Urinary bladder (tissue), 4 donors: Measurements from ENCODE around the gene HSF2BP. TPM values are rescaled to one million over a fixed set of nuclear protein-coding genes. Genes with fewer than 3 reads are reported as not detected.
A peak's percentile ranks its signal among the peaks of the same experiment; 100 is the strongest.
"Not testable (repeated sequence)": the region's sequence is repeated elsewhere in the genome, so short reads cannot be mapped to it uniquely, and the experiment has no call there.

ENCODE experiments used
- DNase-seq: peaks from one replicate; pipeline ENCODE4 v3.0.0-alpha.2; 2015; ENCODE audit errors: extremely low spot score
- H3K27ac ChIP-seq: one replicate; pipeline ENCODE4 v1.5.1; 2013; ENCODE audit warnings: low read depth, mild to moderate bottlenecking, moderate library complexity
- H3K36me3 ChIP-seq: one replicate; pipeline ENCODE4 v1.6.1; 2013; ENCODE audit warnings: mild to moderate bottlenecking, moderate library complexity; ENCODE audit not compliant: insufficient read depth
- H3K4me1 ChIP-seq: one replicate; pipeline ENCODE4 v1.6.1; 2013; ENCODE audit warnings: mild to moderate bottlenecking, moderate library complexity; ENCODE audit not compliant: insufficient read depth
- H3K4me3 ChIP-seq: one replicate; pipeline ENCODE4 v1.5.1; 2013; ENCODE audit warnings: low read depth, low read length
- WGBS: extraction: QIAGEN DNeasy Blood & Tissue Kit; methylation state at CpG from one replicate; pipeline ENCODE4 v1.1.7; 2013; 5-methylcytosine and 5-hydroxymethylcytosine counted together
- polyA plus RNA-seq: library from polyadenylated mRNA; stranded (reverse); fragments of 200-250 nt; gene quantifications from one replicate; pipeline ENCODE4 v1.2.3, GENCODE V29; 2013
- total RNA-seq: library from RNA; depleted of rRNA; stranded (reverse); fragments of >200 nt; gene quantifications from one replicate; pipeline ENCODE4 v1.2.3, GENCODE V29; 2014
- donor health status: healthy with polysubstance abuse.
- donor health status: healthy.

Gene HSF2BP
- total and polyA plus RNA-seq, 2 donors: 0.37 to 1.1 TPM

- no peaks in the 10 kb centered on the region for H3K4me1 ChIP-seq
- H3K4me3 ChIP-seq: no peak overlapping the region
- no peak for DNase-seq
- no peak overlapping the region for H3K27ac ChIP-seq
- no peaks in the 10 kb centered on the region for H3K36me3 ChIP-seq
- 77% methylated on average over 7 of the region's 7 CpGs for WGBS
These were observed 60.7 kb downstream of the HSF2BP start for GRCh38 chr21:43598416-43599120.

- H3K4me1 ChIP-seq: no peaks in the 10 kb centered on the region
- DNase-seq: no peak
- 93% methylated on average over 6 of the region's 6 CpGs for WGBS
- no peak overlapping the region for H3K27ac ChIP-seq
- H3K4me3 ChIP-seq: no peak overlapping the region
- H3K36me3 ChIP-seq: no peaks in the 10 kb centered on the region
These were observed 61.6 kb downstream of the HSF2BP start for GRCh38 chr21:43597540-43598250.

GRCh38 chr21:43597052-43597451 lies 62.2 kb downstream of the HSF2BP start:
- no peak for DNase-seq
- H3K4me3 ChIP-seq: no peak overlapping the region
- no peaks in the 10 kb centered on the region for H3K4me1 ChIP-seq
- no peaks in the 10 kb centered on the region for H3K36me3 ChIP-seq
- no peak overlapping the region for H3K27ac ChIP-seq
- WGBS: 93% methylated on average over 1 of the region's 1 CpG

GRCh38 chr21:43596616-43597015 lies 62.7 kb downstream of the HSF2BP start:
- no peak overlapping the region for H3K4me3 ChIP-seq
- H3K36me3 ChIP-seq: no peaks in the 10 kb centered on the region
- 95% methylated on average over 5 of the region's 5 CpGs for WGBS
- H3K4me1 ChIP-seq: no peaks in the 10 kb centered on the region
- DNase-seq: no peak
- H3K27ac ChIP-seq: no peak overlapping the region

GRCh38 chr21:43595769-43596168 lies 63.5 kb downstream of the HSF2BP start:
- H3K4me3 ChIP-seq, DNase-seq, H3K4me1 ChIP-seq, H3K27ac ChIP-seq, H3K36me3 ChIP-seq: not testable (repeated sequence)
- 90% methylated on average over 8 of the region's 8 CpGs for WGBS

- DNase-seq: no peak
- H3K4me1 ChIP-seq: no peaks in the 10 kb centered on the region
- WGBS: 86% methylated on average over 5 of the region's 5 CpGs
These were observed 66.2 kb downstream of the HSF2BP start for GRCh38 chr21:43593078-43593477.

GRCh38 chr21:43591571-43591970 lies 67.7 kb downstream of the HSF2BP start:
- H3K36me3 ChIP-seq: no peaks in the 10 kb centered on the region
- H3K4me1 ChIP-seq: no peaks in the 10 kb centered on the region
- no peak overlapping the region for H3K4me3 ChIP-seq
- WGBS: 94% methylated on average over 2 of the region's 2 CpGs
- H3K27ac ChIP-seq: no peak overlapping the region
- DNase-seq: no peak

More at GRCh38 chr21:43593078-43593477, 66.2 kb downstream of the HSF2BP start:
- Histone ChIP-seq H3K27ac (no peak overlapping the region), H3K4me3 (no peak overlapping the region), H3K36me3 (no peaks in the 10 kb centered on the region)

GRCh38 chr21:43590194-43590593 lies 69.1 kb downstream of the HSF2BP start:
- 88% methylated on average over 2 of the region's 2 CpGs for WGBS

GRCh38 chr21:43588957-43589356 lies 70.3 kb downstream of the HSF2BP start:
- WGBS: 80% methylated on average over 1 of the region's 1 CpG
- H3K27ac ChIP-seq: no peak overlapping the region
- no peak for DNase-seq
- no peak overlapping the region for H3K4me3 ChIP-seq
- no peaks in the 10 kb centered on the region for H3K4me1 ChIP-seq
- H3K36me3 ChIP-seq: no peaks in the 10 kb centered on the region

More at GRCh38 chr21:43590194-43590593, 69.1 kb downstream of the HSF2BP start:
- Histone ChIP-seq H3K4me3 (no peak overlapping the region), H3K27ac (no peak overlapping the region), H3K4me1 (no peaks in the 10 kb centered on the region), H3K36me3 (no peaks in the 10 kb centered on the region)
- no peak for DNase-seq

- Histone ChIP-seq H3K4me1 (no peaks in the 10 kb centered on the region), H3K36me3 (no peaks in the 10 kb centered on the region), H3K4me3 (no peak overlapping the region), H3K27ac (no peak overlapping the region)
- 20% methylated on average over 9 of the region's 9 CpGs for WGBS
- peak; percentile 78 for DNase-seq
These were observed 73.3 kb downstream of the HSF2BP start for GRCh38 chr21:43585924-43586413.

- DNase-seq: no peak
- Histone ChIP-seq H3K36me3 (no peaks in the 10 kb centered on the region), H3K4me1 (no peaks in the 10 kb centered on the region), H3K4me3 (no peak overlapping the region), H3K27ac (no peak overlapping the region)
- 90% methylated on average over 4 of the region's 4 CpGs for WGBS
These were observed 73.8 kb downstream of the HSF2BP start for GRCh38 chr21:43585514-43585913.

GRCh38 chr21:43581453-43581852 lies 77.8 kb downstream of the HSF2BP start:
- WGBS: 86% methylated on average over 3 of the region's 3 CpGs
- no peak for DNase-seq
- H3K27ac ChIP-seq: no peak overlapping the region

GRCh38 chr21:43578677-43579303 lies 80.5 kb downstream of the HSF2BP start:
- H3K4me3 ChIP-seq: no peak overlapping the region
- no peak for DNase-seq
- H3K27ac ChIP-seq: no peak overlapping the region
- no peaks in the 10 kb centered on the region for H3K4me1 ChIP-seq
- 60% methylated on average over 6 of the region's 6 CpGs for WGBS
- H3K36me3 ChIP-seq: no peaks in the 10 kb centered on the region

More at GRCh38 chr21:43581453-43581852, 77.8 kb downstream of the HSF2BP start:
- H3K4me1 ChIP-seq: no peaks in the 10 kb centered on the region
- no peaks in the 10 kb centered on the region for H3K36me3 ChIP-seq
- no peak overlapping the region for H3K4me3 ChIP-seq

- Histone ChIP-seq H3K4me3 (no peak overlapping the region), H3K4me1 (no peaks in the 10 kb centered on the region), H3K27ac (no peak overlapping the region), H3K36me3 (no peaks in the 10 kb centered on the region)
- DNase-seq: no peak
- 61% methylated on average over 3 of the region's 3 CpGs for WGBS
These were observed 83.8 kb downstream of the HSF2BP start for GRCh38 chr21:43575473-43575844.
